ENCODE results near the gene MAPK4.

- TF ChIP-seq PML (IDR thresholded peaks at IDR 0.05; ENCODE audit: low read length), result no peak
- no peak for TF ChIP-seq TBL1XR1 (IDR thresholded peaks at IDR 0.05; ENCODE audit: low read depth, low read length)
- TF ChIP-seq CEBPB (IDR thresholded peaks at IDR 0.05; ENCODE audit: borderline replicate concordance in 1 of 2, low read depth in 2 of 2, low read length in 2 of 2), result no peak
- no peak for TF ChIP-seq BHLHE40 (IDR thresholded peaks at IDR 0.05; ENCODE audit: borderline replicate concordance in 1 of 2, low read depth in 2 of 2, low read length in 1 of 2)
- TF ChIP-seq CBX5 (IDR thresholded peaks at IDR 0.05; ENCODE audit: low read depth), result no peak
- no peak for TF ChIP-seq CBX3 (IDR thresholded peaks at IDR 0.05; ENCODE audit: borderline replicate concordance, low read depth)
- no peak for TF ChIP-seq CHD1 (IDR thresholded peaks at IDR 0.05; ENCODE audit: low read depth, low read length)
These were observed 114.6 kb downstream of the MAPK4 start for GRCh38 chr18:50674307-50674980.

Measured in GM12878 (cell line).